ENCODE results near the gene WDR35.
"Not testable (repeated sequence)": the region's sequence is repeated elsewhere in the genome, so short reads cannot be mapped to it uniquely, and the experiment has no call there.

The WDR35 gene

GRCh38 chr2:19891971-19892370, 97.9 kb downstream of the WDR35 start:
- DNase-seq, result not testable (repeated sequence)

GRCh38 chr2:19890104-19890503, 99.8 kb downstream of the WDR35 start:
- no peak for DNase-seq

GRCh38 chr2:19888831-19889230, 101.1 kb downstream of the WDR35 start:
- DNase-seq, result peak; percentile 40

GRCh38 chr2:19887510-19887909, 102.4 kb downstream of the WDR35 start:
- DNase-seq, result peak; percentile 21

GRCh38 chr2:19886261-19886660, 103.6 kb downstream of the WDR35 start:
- DNase-seq, result peak; percentile 17

GRCh38 chr2:19885791-19886190, 104.1 kb downstream of the WDR35 start:
- DNase-seq, result peak; percentile 40

GRCh38 chr2:19883971-19884720, 105.8 kb downstream of the WDR35 start:
- peak; percentile 38 for DNase-seq

GRCh38 chr2:19883486-19883885, 106.4 kb downstream of the WDR35 start:
- DNase-seq, result peak; percentile 41

GRCh38 chr2:19882286-19882685, 107.6 kb downstream of the WDR35 start:
- DNase-seq, result no peak

- DNase-seq, result peak; percentile 26
Measured at GRCh38 chr2:19881908-19882265, 108.0 kb downstream of the WDR35 start.

GRCh38 chr2:19881221-19881907, 108.5 kb downstream of the WDR35 start:
- DNase-seq, result peak; percentile 44

- peak; percentile 9 for DNase-seq
Measured at GRCh38 chr2:19880191-19880590, 109.7 kb downstream of the WDR35 start.

GRCh38 chr2:19879120-19879519, 110.8 kb downstream of the WDR35 start:
- peak; percentile 47 for DNase-seq

- peak; percentile 40 for DNase-seq
Measured at GRCh38 chr2:19878268-19879046, 111.4 kb downstream of the WDR35 start.

- DNase-seq, result peak; percentile 24
Measured at GRCh38 chr2:19876751-19877150, 113.2 kb downstream of the WDR35 start.

- DNase-seq, result no peak
Measured at GRCh38 chr2:19875280-19875679, 114.6 kb downstream of the WDR35 start.

GRCh38 chr2:19874726-19875125, 115.2 kb downstream of the WDR35 start:
- peak; percentile 41 for DNase-seq

GRCh38 chr2:19873014-19873413, 116.9 kb downstream of the WDR35 start:
- DNase-seq, result no peak

GRCh38 chr2:19872302-19872701, 117.6 kb downstream of the WDR35 start:
- DNase-seq, result no peak

GRCh38 chr2:19871836-19872235, 118.1 kb downstream of the WDR35 start:
- DNase-seq, result no peak

GRCh38 chr2:19870792-19871191, 119.1 kb downstream of the WDR35 start:
- DNase-seq, result no peak

GRCh38 chr2:19868701-19869580, 121.0 kb downstream of the WDR35 start:
- peak; percentile 85 for DNase-seq

- no peak for DNase-seq
Measured at GRCh38 chr2:19868224-19868623, 121.7 kb downstream of the WDR35 start.
